NCI-H2081 (cell line): ENCODE measurements around the gene GPR157.

Source experiments
- DNase-seq, 2 experiments: peaks; one replicate each; lab custom pipeline; 2025; lab: John Stamatoyannopoulos, UW

GPR157 gene

DNA sequence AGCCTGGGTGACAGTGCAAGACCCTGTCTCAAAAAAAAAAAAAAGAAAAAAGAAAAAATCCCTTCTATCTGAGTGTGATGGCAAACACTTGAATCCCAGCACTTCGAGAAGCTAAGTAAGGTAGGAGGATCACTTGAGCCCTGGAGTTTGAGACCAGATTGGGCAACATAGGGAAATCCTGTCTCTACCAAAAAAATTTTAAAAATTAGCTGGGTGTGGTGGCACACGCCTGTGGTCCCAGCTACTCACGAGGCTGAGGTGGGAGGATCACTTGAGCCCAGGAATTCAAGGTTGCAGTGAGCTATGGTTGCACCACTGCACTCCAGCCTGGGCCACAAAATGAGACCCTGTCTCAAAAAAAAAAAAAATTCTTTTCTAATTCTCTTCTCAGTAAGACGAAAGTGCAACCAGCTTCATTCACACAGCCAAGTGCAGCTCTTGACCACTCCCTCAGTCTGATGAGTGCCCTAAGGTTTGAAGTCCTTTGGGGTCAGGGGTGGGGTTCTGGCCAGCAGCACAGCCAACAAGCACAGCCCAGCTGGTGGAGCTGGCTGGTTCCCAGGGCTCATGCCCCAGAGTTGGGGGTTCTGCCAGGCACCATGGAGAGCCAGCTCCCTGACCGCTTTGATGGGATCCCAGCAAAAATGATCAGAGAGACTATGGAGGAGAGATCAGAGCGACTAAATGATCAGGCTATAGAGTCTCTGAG is 67.5 kb downstream of the GPR157 start:
- DNase-seq, result no peak

DNA sequence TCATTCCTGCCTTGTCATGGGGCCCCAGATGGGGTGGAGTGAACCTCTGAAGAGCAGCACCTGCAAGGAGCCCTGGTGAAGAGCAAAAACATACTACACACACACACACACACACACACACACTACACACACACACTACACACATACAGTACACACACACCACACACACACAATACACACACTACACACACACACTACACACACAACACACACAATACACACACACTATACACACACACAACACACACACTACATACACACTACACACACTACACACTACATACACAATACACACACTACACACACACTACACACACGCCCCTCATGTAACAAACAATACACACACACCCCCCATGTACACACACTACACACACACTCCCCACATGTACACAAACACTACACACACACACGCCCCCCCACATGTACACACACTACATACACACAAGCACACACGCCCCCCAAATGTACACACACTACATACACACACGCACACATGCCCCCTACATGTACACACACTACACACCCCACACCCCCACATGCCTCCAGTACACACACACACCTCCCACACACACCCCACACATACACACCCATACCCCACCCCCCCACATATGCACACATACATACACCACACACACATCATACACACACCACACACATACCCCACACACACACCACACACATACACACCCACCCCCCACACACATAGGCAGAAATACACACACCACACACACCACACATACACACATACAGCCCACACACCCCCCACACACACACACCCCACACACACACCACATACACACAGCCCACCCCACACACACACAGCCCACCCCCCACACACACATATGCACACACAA is 68.8 kb downstream of the GPR157 start:
- DNase-seq, result no peak

DNA sequence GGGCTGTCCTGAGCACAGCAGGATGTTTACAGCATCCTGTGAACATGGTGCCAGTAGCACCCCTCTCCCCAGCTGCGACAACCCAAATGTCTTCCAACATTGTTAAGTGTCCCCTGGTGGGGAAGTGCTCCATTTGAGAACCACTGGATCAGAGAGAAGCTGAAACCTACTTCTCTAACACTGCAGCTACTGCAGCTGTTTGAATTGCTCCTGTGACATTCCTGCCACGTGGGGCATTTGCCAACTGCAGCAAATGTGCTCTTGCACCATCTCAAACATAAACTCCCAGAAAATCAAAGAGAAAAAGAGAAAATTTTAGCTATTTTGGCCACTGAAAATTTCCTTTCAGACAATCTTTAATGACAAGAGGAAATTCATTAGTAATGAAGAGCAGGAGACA is 70.4 kb downstream of the GPR157 start:
- DNase-seq, result no peak

DNA sequence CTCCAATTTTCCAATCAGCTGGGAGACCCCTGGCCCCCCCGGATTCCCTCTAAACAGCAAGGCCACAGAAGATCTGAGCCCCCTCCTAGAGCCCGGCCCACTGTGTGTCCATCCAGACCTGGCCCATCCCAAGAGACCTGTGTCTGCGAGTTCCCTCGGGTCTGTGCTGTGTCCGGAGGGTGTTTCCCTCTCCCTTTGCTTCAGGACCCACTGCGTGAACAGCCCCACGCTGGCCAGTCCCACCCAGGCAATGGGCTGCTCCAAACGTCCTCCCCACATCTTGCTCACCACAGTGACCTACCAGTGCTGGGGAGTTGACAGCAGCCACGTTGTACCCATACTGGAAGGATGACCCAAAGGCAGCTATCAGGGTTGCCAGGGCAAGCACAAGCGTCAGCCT is 71.1 kb downstream of the GPR157 start:
- DNase-seq, result no peak

DNA sequence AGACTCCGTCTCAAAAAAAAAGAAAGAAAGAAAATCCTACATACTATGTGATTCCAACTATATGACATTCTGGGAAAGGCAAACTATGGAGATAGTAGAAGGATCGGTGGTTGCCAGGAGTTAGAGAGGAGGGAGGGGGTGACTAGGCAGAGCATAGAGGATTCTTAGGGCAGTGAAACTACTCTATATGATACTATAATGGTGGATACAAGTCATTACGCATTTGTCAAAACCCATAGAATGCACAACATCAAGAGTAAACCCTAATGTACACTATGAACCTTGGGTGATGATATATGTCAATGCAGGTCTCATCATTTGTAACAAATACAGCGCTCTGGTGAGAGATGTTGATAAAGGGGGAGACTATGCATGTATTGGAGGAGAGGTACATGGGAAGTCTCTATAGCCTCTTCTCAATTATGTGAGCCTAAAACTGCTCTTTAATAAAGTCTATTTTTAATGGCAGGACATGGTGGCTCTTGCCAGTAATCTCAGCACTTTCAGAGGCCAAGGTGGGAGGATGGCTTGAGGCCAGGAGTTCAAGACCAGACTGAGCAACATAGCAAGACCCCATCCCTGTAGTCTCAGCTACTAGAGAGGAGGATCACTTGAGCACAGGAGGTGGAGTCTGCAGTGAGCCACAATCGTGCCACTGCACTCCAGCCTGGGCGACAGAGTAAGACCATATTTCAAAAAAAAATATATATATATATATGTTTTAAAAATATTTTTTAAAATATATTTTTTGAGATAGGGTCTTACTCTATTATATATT is 76.4 kb downstream of the GPR157 start:
- no peak for DNase-seq

DNA sequence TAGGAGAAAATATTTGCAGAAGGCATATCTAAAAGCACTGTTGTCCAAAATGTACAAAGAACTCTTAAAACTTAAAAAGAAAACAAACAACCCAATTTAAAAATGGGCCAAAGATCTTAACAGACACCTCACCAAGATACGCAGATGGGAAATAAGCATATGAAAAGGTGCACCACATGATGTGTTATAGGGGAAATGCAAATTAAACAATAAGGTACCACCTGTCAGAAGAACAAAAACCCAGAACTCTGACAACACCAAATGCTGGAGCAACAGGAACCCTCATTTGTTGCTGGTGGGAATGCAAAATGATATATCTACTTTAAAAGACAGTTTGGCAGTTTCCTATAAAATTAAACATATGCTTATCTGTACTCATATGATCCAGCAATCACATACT is 77.5 kb downstream of the GPR157 start:
- no peak for DNase-seq

DNA sequence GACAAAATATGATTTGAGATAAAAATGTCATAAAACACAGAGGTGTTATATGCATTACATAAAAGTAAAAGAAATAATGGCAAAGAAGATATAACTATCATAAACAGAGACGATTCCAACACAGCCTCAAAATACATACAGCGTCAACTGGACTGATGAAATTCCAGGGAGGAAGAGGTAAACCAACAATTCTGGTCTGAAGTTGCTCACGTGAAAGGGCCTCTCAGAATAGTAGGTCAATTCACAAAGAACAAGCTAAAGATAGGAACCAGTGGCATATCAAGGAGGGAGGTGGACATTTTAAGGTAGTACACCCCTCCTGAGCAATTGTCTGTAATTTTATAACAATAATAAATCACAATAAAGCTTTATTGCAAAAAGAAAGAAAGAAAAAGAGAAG is 78.1 kb downstream of the GPR157 start:
- no peak for DNase-seq
